HCT116 (cell line): ENCODE data around the gene TIMP3. TPM values are rescaled to one million over a fixed set of nuclear protein-coding genes. Genes with fewer than 3 reads are reported as not detected.

Experiments used
- ATAC-seq: fragments of 200-7000 bp; cut with Tn5 transposase; 2 replicates; pipeline ENCODE4 v1.9.1; 2020; ENCODE audit warnings: mild to moderate bottlenecking, moderate library complexity
- BruUV-seq: library from RNA; stranded (reverse); fragments of 400-500 nt; replicated peaks from 2 replicates; lab custom pipeline; 2021; lab: Mats Ljungman, UMichigan
- CTCF ChIA-PET: fragments of 300-600 bp; sonication (Branson Sonifier 250); formaldehyde crosslinking; loops from one replicate; lab custom pipeline; 2021; ENCODE audit warnings: antibody characterized with exemption; lab: Charles Lee
- POLR2A ChIA-PET: fragments of 300-600, 350-600 bp; sonication (Branson Sonifier 250); formaldehyde crosslinking; loops from one replicate; lab custom pipeline; 2021; ENCODE audit warnings: antibody characterized with exemption; lab: Charles Lee
- RAD21 ChIA-PET, 2 experiments: fragments of 300-600 bp; sonication (Branson Sonifier 250); formaldehyde crosslinking; loops; one replicate each; lab custom pipeline; 2023; ENCODE audit warnings: low total read pairs in 2 of 2; ENCODE audit not compliant: uncharacterized antibody in 2 of 2, unreplicated experiment in 2 of 2, low non-redundant PET in 1 of 2; lab: Charles Lee
- DNase-seq: peaks from one replicate; pipeline ENCODE4 v3.0.0-alpha.2; 2010; ENCODE audit warnings: low read depth, low spot score
- H2AFZ ChIP-seq: fragments of 200-600 bp; shearing (Covaris generic), sonication (generic); 2 replicates; pipeline ENCODE4 v1.6.1; 2017; ENCODE audit warnings: low read depth, mixed run types, mixed read lengths, antibody characterized with exemption, low read length; ENCODE audit not compliant: poor library complexity, severe bottlenecking
- H3K27ac ChIP-seq: 2 replicates; pipeline ENCODE4 v1.5.1; 2012; ENCODE audit warnings: low read depth, low read length
- H3K27me3 ChIP-seq: fragments of 200-600 bp; sonication (generic); 2 replicates; pipeline ENCODE4 v1.6.1; 2016; ENCODE audit warnings: mixed run types, low read length, mixed read lengths; ENCODE audit not compliant: insufficient read depth
- H3K36me3 ChIP-seq, 2 experiments: fragments of 200-500 bp in 1 of 2; fragments of 200-600 bp in 1 of 2; sonication (Bioruptor generic) in 1 of 2; sonication (generic) in 1 of 2; 2 replicates each; pipeline versions ENCODE4 v1.5.1 to v1.6.1; 2014 to 2016; ENCODE audit warnings: low read length in 2 of 2, inconsistent platforms in 1 of 2, mixed read lengths in 1 of 2, mixed run types in 1 of 2; ENCODE audit not compliant: insufficient read depth in 2 of 2, control insufficient read depth in 1 of 2
- H3K4me1 ChIP-seq, 2 experiments: fragments of 200-600 bp in 1 of 2; sonication (generic) in 1 of 2; 2 replicates each; pipeline versions ENCODE4 v1.5.1 to v1.6.1; 2012 to 2017; ENCODE audit warnings: low read length in 2 of 2, inconsistent platforms in 1 of 2, mild to moderate bottlenecking in 1 of 2, mixed read lengths in 1 of 2, mixed run types in 1 of 2, moderate library complexity in 1 of 2; ENCODE audit not compliant: insufficient read depth in 2 of 2, control insufficient read depth in 1 of 2
- H3K4me2 ChIP-seq: fragments of 200-600 bp; sonication (generic); 2 replicates; pipeline ENCODE4 v1.6.1; 2017; ENCODE audit warnings: mixed run types, low read length, mixed read lengths
- H3K4me3 ChIP-seq, 2 experiments: fragments of 200-600 bp in 1 of 2; sonication (generic) in 1 of 2; replicated peaks in 1 of 2; 2 replicates each; pipeline ENCODE4 v1.5.1; 2011 to 2016; ENCODE audit warnings: low read length in 2 of 2, control low read depth in 1 of 2, low read depth in 1 of 2, mild to moderate bottlenecking in 1 of 2, mixed read lengths in 1 of 2, mixed run types in 1 of 2
- H3K79me2 ChIP-seq: fragments of 200-600 bp; sonication (generic); 2 replicates; pipeline ENCODE4 v1.6.1; 2017; ENCODE audit warnings: mild to moderate bottlenecking, mixed run types, low read length, moderate library complexity, mixed read lengths; ENCODE audit not compliant: insufficient read depth
- H3K9ac ChIP-seq: fragments of 200-600 bp; sonication (generic); 2 replicates; pipeline ENCODE4 v1.6.1; 2016; ENCODE audit warnings: low read length, mixed read lengths
- H3K9me2 ChIP-seq: fragments of 200-600 bp; sonication (generic), shearing (Covaris generic); 2 replicates; pipeline ENCODE4 v1.6.1; 2017; ENCODE audit warnings: mixed run types, mild to moderate bottlenecking, moderate library complexity; ENCODE audit not compliant: insufficient read depth
- H3K9me3 ChIP-seq, 2 experiments: fragments of 200-500 bp in 1 of 2; fragments of 200-600 bp in 1 of 2; sonication (Bioruptor generic) in 1 of 2; sonication (generic) in 1 of 2; 2 replicates each; pipeline ENCODE4 v1.6.1; 2014 to 2017; ENCODE audit warnings: low read length in 2 of 2, mixed read lengths in 2 of 2, inconsistent platforms in 1 of 2, low read depth in 1 of 2, mild to moderate bottlenecking in 1 of 2, mixed run types in 1 of 2, moderate library complexity in 1 of 2; ENCODE audit not compliant: control insufficient read depth in 1 of 2, insufficient read depth in 1 of 2
- H4K20me1 ChIP-seq: fragments of 200-600 bp; sonication (generic), shearing (Covaris generic); 2 replicates; pipeline ENCODE4 v1.6.1; 2017; ENCODE audit warnings: mixed run types, mild to moderate bottlenecking, moderate library complexity; ENCODE audit not compliant: insufficient read depth
- CBX3 ChIP-seq: IDR thresholded peaks from 2 replicates; pipeline ENCODE4 v1.6.1; 2012; ENCODE audit warnings: low read depth
- EZH2phosphoT487 ChIP-seq: fragments of 200-600 bp; IDR thresholded peaks from 2 replicates; pipeline ENCODE4 v1.6.1; 2018; ENCODE audit warnings: antibody characterized with exemption, borderline replicate concordance
- FOSL1 ChIP-seq: IDR thresholded peaks from 2 replicates; pipeline ENCODE4 v1.6.1; 2012; ENCODE audit warnings: low read depth
- POLR2AphosphoS5 ChIP-seq: IDR thresholded peaks from 2 replicates; pipeline ENCODE4 v1.6.1; 2011; ENCODE audit warnings: mild to moderate bottlenecking, low read depth, low read length, moderate library complexity
- RAD21 ChIP-seq: IDR thresholded peaks from 2 replicates; pipeline ENCODE4 v1.6.1; 2012; ENCODE audit warnings: low read depth, mild to moderate bottlenecking
- SIN3A ChIP-seq: IDR thresholded peaks from 2 replicates; pipeline ENCODE4 v1.6.1; 2012; ENCODE audit warnings: low read depth
- SP1 ChIP-seq: IDR thresholded peaks from 2 replicates; pipeline ENCODE4 v1.6.1; 2012; ENCODE audit warnings: low read depth
- YY1 ChIP-seq: IDR thresholded peaks from 2 replicates; pipeline ENCODE4 v1.6.1; 2011; ENCODE audit warnings: low read length, low read depth, moderate library complexity, mild to moderate bottlenecking; ENCODE audit not compliant: insufficient replicate concordance; ENCODE audit errors: extremely low read depth
- ZNF274 ChIP-seq: fragments of 200-500 bp; sonication (Bioruptor generic); IDR thresholded peaks from 2 replicates; pipeline ENCODE4 v1.6.1; 2014; ENCODE audit warnings: mild to moderate bottlenecking, low read depth, low read length, inconsistent platforms
- intact Hi-C: fragments of 100-400 bp; cut with micrococcal nuclease; formaldehyde crosslinking; loops from 2 replicates; pipeline ENCODE4 v1.10.0; 2022
- total RNA-seq: library from RNA; stranded (reverse); gene quantifications from one replicate; pipeline ENCODE4 v1.2.1, GENCODE V29; 2021; ENCODE audit not compliant: unreplicated experiment
- TF ChIP-seq, protein P1 (sequence below): IDR thresholded peaks from 2 replicates; pipeline ENCODE4 v1.6.1; 2012
- TF ChIP-seq, protein P2 (sequence below): IDR thresholded peaks from 2 replicates; pipeline ENCODE4 v1.6.1; 2011; ENCODE audit warnings: mild to moderate bottlenecking, low read length, moderate library complexity; ENCODE audit not compliant: insufficient replicate concordance; ENCODE audit errors: extremely low read depth

TIMP3 gene
- total RNA-seq, 1 experiment from 2014 or later, result 2.2 TPM

DNA sequence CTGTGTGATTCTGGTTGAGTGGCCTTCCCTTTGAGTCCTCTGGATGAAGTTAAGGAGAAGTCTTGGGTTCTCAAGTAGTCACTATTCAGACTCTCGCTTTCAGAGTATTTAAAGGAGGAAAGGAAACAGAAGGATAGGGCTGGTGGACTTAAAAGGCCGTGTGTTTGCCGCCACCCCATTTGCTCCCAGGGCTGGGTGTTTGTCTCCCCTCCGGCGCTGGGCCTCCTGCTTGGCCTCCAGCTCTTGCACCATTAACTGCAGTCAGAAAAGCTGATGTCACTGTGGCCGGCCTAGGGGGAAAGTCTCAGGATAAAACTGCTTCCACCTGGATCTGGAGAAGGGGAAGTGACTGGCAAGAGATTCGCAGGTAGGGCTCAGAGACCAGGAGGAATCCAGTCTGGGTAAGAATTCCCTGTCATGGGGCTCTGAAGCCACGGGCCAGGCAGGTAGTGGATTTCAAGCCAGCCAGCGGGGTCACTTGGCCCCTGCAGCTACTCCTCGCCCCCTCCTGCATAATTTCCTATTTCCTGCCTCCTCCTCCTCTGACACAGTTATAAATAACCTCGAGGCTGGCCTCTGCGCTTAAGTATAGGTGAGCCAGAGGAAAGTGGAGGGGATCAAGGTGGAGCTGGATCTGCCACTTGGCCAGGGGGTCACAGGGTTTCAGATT is 17.1 kb downstream of the TIMP3 start:
- no peaks in the 10 kb centered on the region for H3K9me2 ChIP-seq
- no peaks in the 10 kb centered on the region for H3K9me3 ChIP-seq
- no peak for ATAC-seq
- H3K4me3 ChIP-seq, result no peak overlapping the region
- ChIA-PET POLR2A (no interaction called here), CTCF (no interaction called here), RAD21 (no interaction called here)
- H4K20me1 ChIP-seq, result no peaks in the 10 kb centered on the region
- no peaks in the 10 kb centered on the region for H3K36me3 ChIP-seq
- H3K79me2 ChIP-seq, result no peaks in the 10 kb centered on the region
- intact Hi-C loops, result no loop called here
- TF ChIP-seq EZH2phosphoT487 (no peak), SIN3A (no peak), YY1 (no peak), SP1 (no peak), RAD21 (no peak), CBX3 (no peak), POLR2AphosphoS5 (no peak), ZNF274 (no peak), FOSL1 (no peak)
- TF ChIP-seq, protein P1, sequence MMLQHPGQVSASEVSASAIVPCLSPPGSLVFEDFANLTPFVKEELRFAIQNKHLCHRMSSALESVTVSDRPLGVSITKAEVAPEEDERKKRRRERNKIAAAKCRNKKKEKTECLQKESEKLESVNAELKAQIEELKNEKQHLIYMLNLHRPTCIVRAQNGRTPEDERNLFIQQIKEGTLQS, result no peak
- TF ChIP-seq, protein P2, sequence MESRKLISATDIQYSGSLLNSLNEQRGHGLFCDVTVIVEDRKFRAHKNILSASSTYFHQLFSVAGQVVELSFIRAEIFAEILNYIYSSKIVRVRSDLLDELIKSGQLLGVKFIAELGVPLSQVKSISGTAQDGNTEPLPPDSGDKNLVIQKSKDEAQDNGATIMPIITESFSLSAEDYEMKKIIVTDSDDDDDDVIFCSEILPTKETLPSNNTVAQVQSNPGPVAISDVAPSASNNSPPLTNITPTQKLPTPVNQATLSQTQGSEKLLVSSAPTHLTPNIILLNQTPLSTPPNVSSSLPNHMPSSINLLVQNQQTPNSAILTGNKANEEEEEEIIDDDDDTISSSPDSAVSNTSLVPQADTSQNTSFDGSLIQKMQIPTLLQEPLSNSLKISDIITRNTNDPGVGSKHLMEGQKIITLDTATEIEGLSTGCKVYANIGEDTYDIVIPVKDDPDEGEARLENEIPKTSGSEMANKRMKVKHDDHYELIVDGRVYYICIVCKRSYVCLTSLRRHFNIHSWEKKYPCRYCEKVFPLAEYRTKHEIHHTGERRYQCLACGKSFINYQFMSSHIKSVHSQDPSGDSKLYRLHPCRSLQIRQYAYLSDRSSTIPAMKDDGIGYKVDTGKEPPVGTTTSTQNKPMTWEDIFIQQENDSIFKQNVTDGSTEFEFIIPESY, result no peak
- H3K27ac ChIP-seq, result no peak overlapping the region
- H3K4me1 ChIP-seq, result no peaks in the 10 kb centered on the region
- no peak overlapping the region for H3K9ac ChIP-seq
- no peak for DNase-seq
- H2AFZ ChIP-seq, result no peak overlapping the region
- H3K27me3 ChIP-seq, result no peaks in the 10 kb centered on the region
- BruUV-seq, result no TSS peak
- no peak overlapping the region for H3K4me2 ChIP-seq
